HG03196 (cell line): ENCODE data around the gene RFX8.
"Not testable (repeated sequence)": the region's sequence is repeated elsewhere in the genome, so short reads cannot be mapped to it uniquely, and the experiment has no call there.

ENCODE experiments used
- ATAC-seq: cut with Tn5 transposase; IDR thresholded peaks from one replicate; pipeline ENCODE4 v1.9.1; 2021; ENCODE audit not compliant: unreplicated experiment

Gene RFX8

GRCh38 chr2:101355401-101356054 lies 119.4 kb downstream of the RFX8 start:
- ATAC-seq, result no peak

- ATAC-seq, result no peak
Observed at GRCh38 chr2:101354420-101355311, 120.2 kb downstream of the RFX8 start.

GRCh38 chr2:101352631-101353030 lies 122.3 kb downstream of the RFX8 start:
- not testable (repeated sequence) for ATAC-seq

GRCh38 chr2:101351207-101351606 lies 123.7 kb downstream of the RFX8 start:
- no peak for ATAC-seq

- no peak for ATAC-seq
Observed at GRCh38 chr2:101349893-101350662, 124.8 kb downstream of the RFX8 start.

GRCh38 chr2:101348883-101349282 lies 126.0 kb downstream of the RFX8 start:
- ATAC-seq, result no peak
